ENCODE data around the gene GATD1.

The GATD1 gene

DNA sequence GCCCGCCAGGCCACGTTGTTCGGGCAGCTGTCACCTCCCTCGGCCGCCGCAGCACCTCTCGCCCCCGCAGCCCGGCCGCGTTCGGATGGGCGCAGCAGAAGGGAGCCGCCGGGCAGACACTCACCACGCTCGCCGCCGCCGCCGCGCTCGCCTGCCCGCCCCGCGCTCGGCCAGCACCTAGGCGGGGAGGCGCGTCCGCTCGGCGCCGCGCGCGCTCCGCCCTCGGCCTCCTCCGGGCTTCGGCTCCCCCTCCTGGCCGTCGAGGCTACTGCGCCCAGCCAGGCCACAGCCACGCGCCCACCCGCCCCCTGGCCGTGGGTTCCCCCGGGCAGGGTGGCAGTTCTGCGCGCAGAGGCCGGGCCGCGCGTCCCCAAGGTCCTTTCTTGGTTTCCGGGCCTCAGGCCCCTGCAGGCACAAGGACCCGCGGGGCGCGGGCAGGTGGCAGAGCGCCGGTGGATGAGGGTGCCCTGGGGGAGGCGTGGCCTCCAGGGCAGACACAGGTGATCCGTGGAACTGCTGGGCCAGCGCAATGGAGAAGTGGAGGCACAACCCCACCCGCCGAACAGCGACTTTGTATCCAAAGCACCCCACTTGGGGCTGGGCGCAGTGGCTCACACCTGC, 20.9 kb upstream of the GATD1 start, which contains the start of gene SLC25A22 (continued):
- no peak for TF ChIP-seq ZNF624 (tag by site-specific recombination; IDR thresholded peaks at IDR 0.05)
- peak; percentile 70 for TF ChIP-seq CTCF (tag by site-specific recombination; IDR thresholded peaks at IDR 0.05)
- TF ChIP-seq ZNF837 (tag by site-specific recombination; IDR thresholded peaks at IDR 0.05), result no peak
- TF ChIP-seq ZBTB10 (tag by site-specific recombination; IDR thresholded peaks at IDR 0.05), result no peak
- no peak for TF ChIP-seq SP7 (tag by site-specific recombination; IDR thresholded peaks at IDR 0.05)
- TF ChIP-seq ZEB2 (tag by site-specific recombination; IDR thresholded peaks at IDR 0.05), result peak; percentile 10; the same call in 1 of the 2 replicates
- no peak for TF ChIP-seq ZNF707 (tag by site-specific recombination; IDR thresholded peaks at IDR 0.05)
- TF ChIP-seq ZBTB20 (tag by site-specific recombination; IDR thresholded peaks at IDR 0.05), result no peak
- no peak for TF ChIP-seq ZNF596 (tag by site-specific recombination; IDR thresholded peaks at IDR 0.05)
- TF ChIP-seq RBAK (tag by site-specific recombination; IDR thresholded peaks at IDR 0.05), result no peak
- TF ChIP-seq ZNF433 (tag by site-specific recombination; IDR thresholded peaks at IDR 0.05; ENCODE audit: low read depth), result no peak
- TF ChIP-seq KLF16 (tag by site-specific recombination; IDR thresholded peaks at IDR 0.05), result 0 out of 2 replicates have a peak, but pooled peaks have one; percentile 21
- TF ChIP-seq ZNF692 (tag by site-specific recombination; IDR thresholded peaks at IDR 0.05), result no peak
- no peak for TF ChIP-seq ZNF768 (tag by site-specific recombination; IDR thresholded peaks at IDR 0.05)
- no peak for TF ChIP-seq ZNF654 (tag by site-specific recombination; IDR thresholded peaks at IDR 0.05; ENCODE audit: low read depth)
- no peak for TF ChIP-seq KLF17 (tag by site-specific recombination; IDR thresholded peaks at IDR 0.05)
- TF ChIP-seq BCL11A (tag by site-specific recombination; IDR thresholded peaks at IDR 0.05; ENCODE audit: low read depth), result no peak
- TF ChIP-seq ZFP3 (tag by site-specific recombination; IDR thresholded peaks at IDR 0.05; ENCODE audit: low read depth), result no peak
- TF ChIP-seq, protein P1, sequence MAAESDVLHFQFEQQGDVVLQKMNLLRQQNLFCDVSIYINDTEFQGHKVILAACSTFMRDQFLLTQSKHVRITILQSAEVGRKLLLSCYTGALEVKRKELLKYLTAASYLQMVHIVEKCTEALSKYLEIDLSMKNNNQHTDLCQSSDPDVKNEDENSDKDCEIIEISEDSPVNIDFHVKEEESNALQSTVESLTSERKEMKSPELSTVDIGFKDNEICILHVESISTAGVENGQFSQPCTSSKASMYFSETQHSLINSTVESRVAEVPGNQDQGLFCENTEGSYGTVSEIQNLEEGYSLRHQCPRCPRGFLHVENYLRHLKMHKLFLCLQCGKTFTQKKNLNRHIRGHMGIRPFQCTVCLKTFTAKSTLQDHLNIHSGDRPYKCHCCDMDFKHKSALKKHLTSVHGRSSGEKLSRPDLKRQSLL (tag by site-specific recombination; IDR thresholded peaks at IDR 0.05), result no peak
- no peak for TF ChIP-seq ZNF133 (tag by site-specific recombination; IDR thresholded peaks at IDR 0.05)
- TF ChIP-seq KLF9 (tag by site-specific recombination; IDR thresholded peaks at IDR 0.05; ENCODE audit: low read depth), result peak; percentile 82
- TF ChIP-seq PRDM4 (tag by site-specific recombination; IDR thresholded peaks at IDR 0.05), result no peak
- TF ChIP-seq ZNF585B (tag by site-specific recombination; IDR thresholded peaks at IDR 0.05), result no peak
- no peak for TF ChIP-seq ZNF132 (tag by site-specific recombination; IDR thresholded peaks at IDR 0.05; ENCODE audit: borderline replicate concordance)
- TF ChIP-seq, protein P2, sequence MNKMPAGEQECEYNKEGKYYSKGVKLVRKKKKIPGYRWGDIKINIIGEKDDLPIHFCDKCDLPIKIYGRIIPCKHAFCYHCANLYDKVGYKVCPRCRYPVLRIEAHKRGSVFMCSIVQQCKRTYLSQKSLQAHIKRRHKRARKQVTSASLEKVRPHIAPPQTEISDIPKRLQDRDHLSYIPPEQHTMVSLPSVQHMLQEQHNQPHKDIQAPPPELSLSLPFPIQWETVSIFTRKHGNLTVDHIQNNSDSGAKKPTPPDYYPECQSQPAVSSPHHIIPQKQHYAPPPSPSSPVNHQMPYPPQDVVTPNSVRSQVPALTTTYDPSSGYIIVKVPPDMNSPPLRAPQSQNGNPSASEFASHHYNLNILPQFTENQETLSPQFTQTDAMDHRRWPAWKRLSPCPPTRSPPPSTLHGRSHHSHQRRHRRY (tag by site-specific recombination; IDR thresholded peaks at IDR 0.05), result no peak
- no peak for TF ChIP-seq ZNF214 (tag by site-specific recombination; IDR thresholded peaks at IDR 0.05; ENCODE audit: borderline replicate concordance)
- TF ChIP-seq ZNF664 (tag by site-specific recombination; IDR thresholded peaks at IDR 0.05), result no peak
- no peak for TF ChIP-seq ZNF677 (tag by site-specific recombination; IDR thresholded peaks at IDR 0.05)
- no peak for TF ChIP-seq ZNF530 (tag by site-specific recombination; IDR thresholded peaks at IDR 0.05; ENCODE audit: low read depth)

All from HEK293 (cell line).